Testis (tissue), 2 donors: ENCODE results near the gene RNF166.

Experiments
- POLR2A ChIP-seq: fragments of 450-650 bp; IDR thresholded peaks from one replicate; pipeline ENCODE4 v1.6.1; 2017; ENCODE audit warnings: antibody characterized with exemption, mild to moderate bottlenecking, moderate library complexity
- TF ChIP-seq, protein P1 (sequence below), 3 experiments: fragments of 450-650 bp in 2 of 3; fragments of 200-600 bp in 1 of 3; sonication (generic) in 1 of 3; IDR thresholded peaks; one replicate each; pipeline ENCODE4 v1.5.1; 2016 to 2019; ENCODE audit warnings: antibody characterized with exemption in 3 of 3, mild to moderate bottlenecking in 2 of 3, moderate library complexity in 1 of 3

DNA sequence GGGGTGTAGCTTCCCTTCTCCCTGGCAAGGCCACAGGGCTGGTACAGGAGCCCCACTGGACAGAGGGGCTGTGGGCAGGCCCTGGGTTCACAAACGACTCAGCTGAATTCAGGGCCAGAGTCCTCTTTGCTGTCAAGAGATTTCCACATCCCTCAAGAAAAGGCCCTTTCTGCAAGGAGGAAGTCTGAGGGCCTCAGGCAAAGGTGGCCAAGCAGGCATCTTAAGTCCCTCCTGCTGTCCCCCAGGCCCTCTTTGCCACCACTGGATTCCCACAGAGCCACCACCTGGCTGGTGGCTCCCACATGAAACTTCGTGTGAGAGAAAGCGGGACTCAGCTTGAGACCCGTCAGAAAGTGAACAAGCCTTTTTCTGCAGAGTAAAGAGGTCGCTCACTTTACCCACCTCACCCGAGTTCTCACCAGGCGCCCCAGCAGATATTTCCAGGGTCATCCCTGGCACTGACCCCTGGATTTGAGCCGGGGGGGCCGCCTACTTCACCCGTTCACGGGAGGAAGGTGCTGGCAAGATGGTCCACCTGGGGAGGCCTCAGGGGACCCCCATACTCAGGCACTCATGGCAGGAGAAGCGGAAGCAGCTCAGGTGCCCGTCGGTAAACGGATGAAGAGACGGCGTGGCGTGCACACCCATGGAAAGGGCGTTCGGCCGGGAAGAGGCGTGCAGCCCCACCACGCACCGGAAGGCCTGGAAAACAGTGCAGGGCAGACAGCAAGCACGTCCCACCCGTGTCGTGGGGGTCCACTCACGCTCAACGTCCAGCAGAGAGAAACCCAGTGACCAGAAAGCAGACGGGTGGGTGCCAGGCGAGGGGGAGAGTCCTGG, 3.6 kb downstream of the RNF166 start:
- TF ChIP-seq, protein P1, sequence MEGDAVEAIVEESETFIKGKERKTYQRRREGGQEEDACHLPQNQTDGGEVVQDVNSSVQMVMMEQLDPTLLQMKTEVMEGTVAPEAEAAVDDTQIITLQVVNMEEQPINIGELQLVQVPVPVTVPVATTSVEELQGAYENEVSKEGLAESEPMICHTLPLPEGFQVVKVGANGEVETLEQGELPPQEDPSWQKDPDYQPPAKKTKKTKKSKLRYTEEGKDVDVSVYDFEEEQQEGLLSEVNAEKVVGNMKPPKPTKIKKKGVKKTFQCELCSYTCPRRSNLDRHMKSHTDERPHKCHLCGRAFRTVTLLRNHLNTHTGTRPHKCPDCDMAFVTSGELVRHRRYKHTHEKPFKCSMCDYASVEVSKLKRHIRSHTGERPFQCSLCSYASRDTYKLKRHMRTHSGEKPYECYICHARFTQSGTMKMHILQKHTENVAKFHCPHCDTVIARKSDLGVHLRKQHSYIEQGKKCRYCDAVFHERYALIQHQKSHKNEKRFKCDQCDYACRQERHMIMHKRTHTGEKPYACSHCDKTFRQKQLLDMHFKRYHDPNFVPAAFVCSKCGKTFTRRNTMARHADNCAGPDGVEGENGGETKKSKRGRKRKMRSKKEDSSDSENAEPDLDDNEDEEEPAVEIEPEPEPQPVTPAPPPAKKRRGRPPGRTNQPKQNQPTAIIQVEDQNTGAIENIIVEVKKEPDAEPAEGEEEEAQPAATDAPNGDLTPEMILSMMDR (IDR thresholded peaks at IDR 0.05): no peak
- no peak for TF ChIP-seq POLR2A
